ENCODE data around the gene EFEMP2. TPM values are rescaled to one million over a fixed set of nuclear protein-coding genes. Genes with fewer than 3 reads are reported as not detected.

Gene EFEMP2
- total and polyA plus RNA-seq, 2 experiments from 2014 or later = 7.4 to 9.4 TPM

GRCh38 chr11:65921033-65921555, 48.5 kb upstream of the EFEMP2 start:
- Histone ChIP-seq H3F3A (replicated peaks; ENCODE audit: low read depth) (0 out of 2 replicates have a peak, but pooled peaks cover 4% of the 10 kb centered on the region), H3K79me2 (replicated peaks; ENCODE audit: insufficient read depth) (peaks cover 7% of the 10 kb centered on the region), H3K27me3 (ENCODE audit: insufficient read depth) (no peaks in the 10 kb centered on the region), H3K4me2 (no peak overlapping the region), H2AFZ (no peak overlapping the region), H3K4me3 (no peak overlapping the region), H3K4me1 (ENCODE audit: insufficient read depth) (peaks cover 5% of the 10 kb centered on the region; the same call in 1 of the 2 replicates), H3K9me2 (ENCODE audit: insufficient read depth) (no peaks in the 10 kb centered on the region), H4K20me1 (replicated peaks; ENCODE audit: insufficient read depth) (no peaks in the 10 kb centered on the region), H3K27ac (ENCODE audit: low read depth) (no peak overlapping the region), H3K36me3 (ENCODE audit: insufficient read depth) (no peaks in the 10 kb centered on the region; the same call in 1 of the 2 replicates)
- no peak for TF ChIP-seq CREB1 (CRISPR knock-in tag; IDR thresholded peaks at IDR 0.05; ENCODE audit: low read depth)
- TF ChIP-seq NANOG (IDR thresholded peaks at IDR 0.05; ENCODE audit: borderline replicate concordance) = no peak
- TF ChIP-seq EZH2phosphoT487 (IDR thresholded peaks at IDR 0.05; ENCODE audit: unreplicated experiment) = no peak
- no peak for TF ChIP-seq ZNF462 (CRISPR knock-in tag; IDR thresholded peaks at IDR 0.05)
- no peak for TF ChIP-seq STAT1 (IDR thresholded peaks at IDR 0.05; ENCODE audit: unreplicated experiment)
- TF ChIP-seq, protein P1, sequence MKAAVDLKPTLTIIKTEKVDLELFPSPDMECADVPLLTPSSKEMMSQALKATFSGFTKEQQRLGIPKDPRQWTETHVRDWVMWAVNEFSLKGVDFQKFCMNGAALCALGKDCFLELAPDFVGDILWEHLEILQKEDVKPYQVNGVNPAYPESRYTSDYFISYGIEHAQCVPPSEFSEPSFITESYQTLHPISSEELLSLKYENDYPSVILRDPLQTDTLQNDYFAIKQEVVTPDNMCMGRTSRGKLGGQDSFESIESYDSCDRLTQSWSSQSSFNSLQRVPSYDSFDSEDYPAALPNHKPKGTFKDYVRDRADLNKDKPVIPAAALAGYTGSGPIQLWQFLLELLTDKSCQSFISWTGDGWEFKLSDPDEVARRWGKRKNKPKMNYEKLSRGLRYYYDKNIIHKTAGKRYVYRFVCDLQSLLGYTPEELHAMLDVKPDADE (IDR thresholded peaks at IDR 0.05) = no peak
- TF ChIP-seq ZNF331 (CRISPR knock-in tag; IDR thresholded peaks at IDR 0.05; ENCODE audit: low read depth) = no peak
- TF ChIP-seq CTCF (conservative IDR thresholded peaks at IDR 0.05; ENCODE audit: low read depth in 2 of 2) = no peak
- no peak for TF ChIP-seq ZNF114 (CRISPR knock-in tag; IDR thresholded peaks at IDR 0.05)
- no peak for TF ChIP-seq POLR2AphosphoS5 (IDR thresholded peaks at IDR 0.05; ENCODE audit: low read depth)
- TF ChIP-seq JUNB (IDR thresholded peaks at IDR 0.05; ENCODE audit: unreplicated experiment) = no peak
- TF ChIP-seq EZH2 (IDR thresholded peaks at IDR 0.05; ENCODE audit: low read depth, unreplicated experiment) = no peak
- TF ChIP-seq REST (IDR thresholded peaks at IDR 0.05; ENCODE audit: unreplicated experiment) = no peak
- Mint-ChIP-seq H3K9me3 (no peaks in the 10 kb centered on the region), H3K27me3 (ENCODE audit: insufficient read depth, low read depth, poor library complexity) (peaks cover 15% of the 10 kb centered on the region), H3K4me3 (peak overlapping the region; percentile 87; the same call in 2 of the 3 replicates), H3K27ac (no peak overlapping the region), H3K4me1 (no peaks in the 10 kb centered on the region; the same call in 2 of the 3 replicates), H3K36me3 (ENCODE audit: low read depth) (peaks cover 21% of the 10 kb centered on the region)
- no peak for ATAC-seq
- DNase-seq (ENCODE audit: low spot score) = no peak

All from GM23338 (cell line).